IMR-90 (cell line): ENCODE measurements around the gene MELTF. TPM values are rescaled to one million over a fixed set of nuclear protein-coding genes. Genes with fewer than 3 reads are reported as not detected.

Experiments used
- ATAC-seq: fragments of 200-7000 bp; cut with Tn5 transposase; 2 replicates; pipeline ENCODE4 v1.9.1; 2020; ENCODE audit warnings: low read depth, mild to moderate bottlenecking, moderate library complexity
- BruUV-seq: library from RNA; stranded (reverse); fragments of 400-500 nt; replicated peaks from 2 replicates; lab custom pipeline; 2021; lab: Mats Ljungman, UMichigan
- CTCF ChIA-PET: fragments of 300-600 bp; formaldehyde crosslinking; extraction: SDS; loops from one replicate; lab custom pipeline; 2021; ENCODE audit warnings: antibody characterized with exemption; lab: Yijun Ruan, JAX
- POLR2A ChIA-PET: fragments of 300-600 bp; sonication (Branson Sonifier 250); formaldehyde crosslinking; loops from one replicate; lab custom pipeline; 2022; ENCODE audit warnings: antibody characterized with exemption; ENCODE audit not compliant: unreplicated experiment; lab: Charles Lee
- DNase-seq: peaks from one replicate; pipeline ENCODE4 v3.0.0; 2013
- H2AFZ ChIP-seq: replicated peaks from 2 replicates; pipeline ENCODE3; 2013; ENCODE audit warnings: low read length, mild to moderate bottlenecking; ENCODE audit not compliant: poor library complexity
- H2AK5ac ChIP-seq: 2 replicates; pipeline ENCODE4 v1.6.1; 2013; ENCODE audit warnings: low read depth, low read length, inconsistent platforms
- H2AK9ac ChIP-seq: replicated peaks from 2 replicates; pipeline ENCODE3; 2013; ENCODE audit warnings: mild to moderate bottlenecking, low read depth, low read length, moderate library complexity; ENCODE audit not compliant: poor library complexity
- H2BK120ac ChIP-seq: 2 replicates; pipeline ENCODE4 v1.6.1; 2013; ENCODE audit warnings: low read depth, low read length, inconsistent platforms
- H2BK15ac ChIP-seq: 3 replicates; pipeline ENCODE4 v1.6.1; 2013; ENCODE audit warnings: low read depth, low read length, inconsistent platforms
- H2BK20ac ChIP-seq: 2 replicates; pipeline ENCODE4 v1.6.1; 2013; ENCODE audit warnings: low read depth, mild to moderate bottlenecking, inconsistent platforms, low read length, moderate library complexity
- H2BK5ac ChIP-seq: 2 replicates; pipeline ENCODE4 v1.6.1; 2013; ENCODE audit warnings: mild to moderate bottlenecking, low read depth, low read length, inconsistent platforms; ENCODE audit not compliant: poor library complexity, severe bottlenecking
- H3K14ac ChIP-seq: replicated peaks from 2 replicates; pipeline ENCODE4 v1.6.1; 2013; ENCODE audit warnings: low read depth, low read length, inconsistent platforms
- H3K18ac ChIP-seq: 2 replicates; pipeline ENCODE4 v1.6.1; 2013; ENCODE audit warnings: low read depth, low read length, control low read depth
- H3K23ac ChIP-seq: 2 replicates; pipeline ENCODE4 v1.6.1; 2013; ENCODE audit warnings: low read depth, low read length, inconsistent platforms
- H3K27ac ChIP-seq: 2 replicates; pipeline ENCODE4 v1.5.1; 2013; ENCODE audit warnings: mild to moderate bottlenecking, control low read depth, low read length; ENCODE audit not compliant: insufficient read depth
- H3K27me3 ChIP-seq: 2 replicates; pipeline ENCODE4 v1.6.1; 2013; ENCODE audit warnings: low read length; ENCODE audit not compliant: control insufficient read depth, insufficient read depth
- H3K36me3 ChIP-seq: 2 replicates; pipeline ENCODE4 v1.6.1; 2013; ENCODE audit warnings: low read length, mixed read lengths; ENCODE audit not compliant: control insufficient read depth, insufficient read depth
- H3K4ac ChIP-seq: 2 replicates; pipeline ENCODE4 v1.6.1; 2013; ENCODE audit warnings: low read depth, low read length, inconsistent platforms
- H3K4me1 ChIP-seq: 2 replicates; pipeline ENCODE4 v1.6.1; 2013; ENCODE audit warnings: low read length, mixed read lengths; ENCODE audit not compliant: control insufficient read depth, insufficient read depth
- H3K4me2 ChIP-seq: 2 replicates; pipeline ENCODE4 v1.6.1; 2013; ENCODE audit warnings: low read depth, mild to moderate bottlenecking, control low read depth, low read length, moderate library complexity
- H3K4me3 ChIP-seq: 2 replicates; pipeline ENCODE4 v1.5.1; 2013; ENCODE audit warnings: low read depth, mild to moderate bottlenecking, control low read depth, low read length, moderate library complexity; ENCODE audit not compliant: insufficient read depth
- H3K56ac ChIP-seq: 2 replicates; pipeline ENCODE4 v1.6.1; 2013; ENCODE audit warnings: low read length, inconsistent platforms; ENCODE audit not compliant: insufficient read depth; ENCODE audit errors: extremely low read depth
- H3K79me1 ChIP-seq, 2 experiments: 2 replicates each; pipeline ENCODE4 v1.6.1; 2013; ENCODE audit warnings: low read length in 2 of 2, inconsistent platforms in 1 of 2, low read depth in 1 of 2
- H3K9ac ChIP-seq: 2 replicates; pipeline ENCODE4 v1.6.1; 2013; ENCODE audit warnings: low read depth, low read length, control low read depth
- H3K9me1 ChIP-seq: 2 replicates; pipeline ENCODE4 v1.6.1; 2013; ENCODE audit warnings: low read length, inconsistent platforms; ENCODE audit not compliant: insufficient read depth
- H3K9me3 ChIP-seq: 2 replicates; pipeline ENCODE4 v1.6.1; 2013; ENCODE audit warnings: low read length; ENCODE audit not compliant: control insufficient read depth, insufficient read depth
- H4K20me1 ChIP-seq: 2 replicates; pipeline ENCODE4 v1.6.1; 2013; ENCODE audit warnings: low read length, inconsistent platforms; ENCODE audit not compliant: insufficient read depth
- H4K5ac ChIP-seq: 2 replicates; pipeline ENCODE4 v1.6.1; 2013; ENCODE audit warnings: mild to moderate bottlenecking, low read depth, low read length, control low read depth
- H4K8ac ChIP-seq, 2 experiments: 2 replicates each; pipeline ENCODE4 v1.6.1; 2013; ENCODE audit warnings: low read depth in 2 of 2, low read length in 2 of 2, control low read depth in 1 of 2, inconsistent platforms in 1 of 2
- H4K91ac ChIP-seq: 2 replicates; pipeline ENCODE4 v1.6.1; 2013; ENCODE audit warnings: low read depth, low read length, inconsistent platforms; ENCODE audit not compliant: insufficient read depth
- BHLHE40 ChIP-seq: fragments of 150-350 bp; IDR thresholded peaks from 2 replicates; pipeline ENCODE4 v1.6.1; 2016; ENCODE audit warnings: mild to moderate bottlenecking, low read depth, low read length
- CEBPB ChIP-seq: IDR thresholded peaks from 2 replicates; pipeline ENCODE4 v1.6.1; 2012; ENCODE audit warnings: low read depth, low read length, improper control_type of control experiment
- MAZ ChIP-seq: IDR thresholded peaks from 2 replicates; pipeline ENCODE4 v1.6.1; 2012; ENCODE audit warnings: low read depth, mild to moderate bottlenecking, low read length, improper control_type of control experiment, moderate library complexity, borderline replicate concordance
- NFE2L2 ChIP-seq: fragments of 150-350 bp; IDR thresholded peaks from 2 replicates; pipeline ENCODE4 v1.6.1; 2016; ENCODE audit warnings: low read depth, mild to moderate bottlenecking, low read length
- RFX5 ChIP-seq: IDR thresholded peaks from 2 replicates; pipeline ENCODE4 v1.8.0; 2012; ENCODE audit warnings: low read depth, mild to moderate bottlenecking, low read length, moderate library complexity
- SMC3 ChIP-seq: fragments of 150-350 bp; IDR thresholded peaks from 2 replicates; pipeline ENCODE4 v1.6.1; 2016; ENCODE audit warnings: low read depth, mild to moderate bottlenecking, antibody characterized with exemption, low read length, moderate library complexity
- WGBS, 2 experiments: methylation state at CpG; one replicate each; pipeline versions ENCODE4 v1.1.5 to v1.1.7; 2013; ENCODE audit warnings: missing lambda C conversion rate in 2 of 2; ENCODE audit not compliant: insufficient read length in 1 of 2; ENCODE audit errors: extremely low coverage in 2 of 2; 5-methylcytosine and 5-hydroxymethylcytosine counted together
- dilution Hi-C: fragments of 300-500 bp; cut with HindIII; formaldehyde crosslinking; loops from one replicate; pipeline ENCODE4 v1.14.3; 2018; ENCODE audit warnings: low sequenced_read_pairs; ENCODE audit not compliant: unreplicated experiment
- in situ Hi-C: fragments of 300-500 bp; cut with MboI; formaldehyde crosslinking; loops from 3 replicates; pipeline ENCODE4 v1.14.3; 2019; ENCODE audit warnings: low sequenced_read_pairs, inconsistent platforms, mixed read lengths
- intact Hi-C: fragments of 100-400 bp; cut with micrococcal nuclease; formaldehyde crosslinking; loops from 2 replicates; pipeline ENCODE4 v1.10.0; 2022
- polyA plus RNA-seq, 3 experiments: library from polyadenylated mRNA; depleted of rRNA; stranded (reverse); fragments of >200 nt; gene quantifications; 2 replicates each; pipeline ENCODE4 v1.2.3, GENCODE V29; 2012; ENCODE audit warnings: low replicate concordance in 1 of 3
- total RNA-seq: library from RNA; depleted of rRNA; stranded (reverse); fragments of >200 nt; gene quantifications from 2 replicates; pipeline ENCODE4 v1.2.3, GENCODE V29; 2012
- TF ChIP-seq, protein P1 (sequence below): conservative IDR thresholded peaks from 2 replicates; pipeline ENCODE4 v1.5.1; 2012; ENCODE audit warnings: mild to moderate bottlenecking, low read depth, low read length, improper control_type of control experiment

The MELTF gene
- total and polyA plus RNA-seq, 2 of the 4 experiments (the other 2 are of a cell fraction): 0.18 to 0.50 TPM

DNA sequence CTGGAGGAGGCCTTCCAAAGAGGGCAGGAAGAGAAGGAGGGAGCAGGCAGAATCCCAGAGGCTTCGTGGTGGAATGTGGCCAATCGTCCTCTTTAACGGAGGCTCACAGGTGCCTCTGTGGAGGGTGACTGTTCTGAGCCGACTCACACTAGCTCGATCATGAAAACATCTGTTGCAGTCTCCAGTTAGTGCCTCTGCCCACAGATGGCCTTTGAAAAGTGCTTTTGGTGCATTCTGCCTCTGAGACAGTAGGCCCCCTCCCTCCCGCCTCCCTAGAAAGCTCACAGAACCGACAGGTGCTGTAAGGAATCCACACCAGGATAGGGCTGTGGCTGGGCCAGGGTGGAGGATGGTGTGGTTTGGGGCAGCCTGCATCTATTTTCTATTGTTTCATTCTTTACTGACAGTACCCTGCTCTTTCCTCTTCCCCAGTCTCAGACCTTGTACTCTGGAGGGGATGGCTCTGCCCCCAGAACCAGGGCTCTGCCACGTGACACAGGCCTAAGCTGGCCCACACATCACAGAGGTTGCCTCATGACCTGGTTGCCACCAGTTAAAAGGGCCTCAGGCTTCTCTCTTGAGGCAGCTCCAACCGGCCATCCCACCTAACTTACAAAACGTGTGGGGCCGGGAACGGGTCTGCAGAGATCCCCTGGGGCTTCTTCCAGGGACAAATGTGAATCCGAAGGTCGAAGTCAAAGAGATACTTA lies 33.8 kb downstream of the MELTF start:
- CTCF ChIA-PET: no interaction called here
- Histone ChIP-seq H3K27me3 (peaks cover 6% of the 10 kb centered on the region), H3K14ac (no peak overlapping the region), H3K56ac (no peak overlapping the region), H4K20me1 (no peaks in the 10 kb centered on the region), H3K18ac (no peak overlapping the region), H3K27ac (no peak overlapping the region), H2BK15ac (no peak overlapping the region), H2BK20ac (no peak overlapping the region), H3K79me1 (no peaks in the 10 kb centered on the region), H3K9me1 (no peaks in the 10 kb centered on the region), H4K8ac (no peak overlapping the region), H3K4me2 (no peak overlapping the region), H3K36me3 (no peaks in the 10 kb centered on the region), H2AK5ac (no peak overlapping the region), H2AK9ac (no peak overlapping the region), H3K4me3 (no peak overlapping the region), H4K91ac (no peak overlapping the region), H3K9ac (no peak overlapping the region), H2BK120ac (no peak overlapping the region), H3K4me1 (no peaks in the 10 kb centered on the region), H4K5ac (no peak overlapping the region), H3K9me3 (no peaks in the 10 kb centered on the region), H3K4ac (no peak overlapping the region), H2BK5ac (no peak overlapping the region), H2AFZ (no peak overlapping the region), H3K23ac (no peak overlapping the region)
- BruUV-seq: no TSS peak
- dilution Hi-C loops: no loop called here
- WGBS, 2 experiments: 72% methylated on average over 6 of the region's 14 CpGs; no CpG with 5 or more reads in 1 of the 2 experiments
- peak; percentile 7 for DNase-seq
- intact Hi-C loops: no loop called here
- TF ChIP-seq NFE2L2: no peak
- TF ChIP-seq BHLHE40: no peak
- TF ChIP-seq RFX5: no peak
- TF ChIP-seq MAZ: no peak
- no peak for TF ChIP-seq CEBPB
- TF ChIP-seq SMC3: no peak
- TF ChIP-seq, protein P1, sequence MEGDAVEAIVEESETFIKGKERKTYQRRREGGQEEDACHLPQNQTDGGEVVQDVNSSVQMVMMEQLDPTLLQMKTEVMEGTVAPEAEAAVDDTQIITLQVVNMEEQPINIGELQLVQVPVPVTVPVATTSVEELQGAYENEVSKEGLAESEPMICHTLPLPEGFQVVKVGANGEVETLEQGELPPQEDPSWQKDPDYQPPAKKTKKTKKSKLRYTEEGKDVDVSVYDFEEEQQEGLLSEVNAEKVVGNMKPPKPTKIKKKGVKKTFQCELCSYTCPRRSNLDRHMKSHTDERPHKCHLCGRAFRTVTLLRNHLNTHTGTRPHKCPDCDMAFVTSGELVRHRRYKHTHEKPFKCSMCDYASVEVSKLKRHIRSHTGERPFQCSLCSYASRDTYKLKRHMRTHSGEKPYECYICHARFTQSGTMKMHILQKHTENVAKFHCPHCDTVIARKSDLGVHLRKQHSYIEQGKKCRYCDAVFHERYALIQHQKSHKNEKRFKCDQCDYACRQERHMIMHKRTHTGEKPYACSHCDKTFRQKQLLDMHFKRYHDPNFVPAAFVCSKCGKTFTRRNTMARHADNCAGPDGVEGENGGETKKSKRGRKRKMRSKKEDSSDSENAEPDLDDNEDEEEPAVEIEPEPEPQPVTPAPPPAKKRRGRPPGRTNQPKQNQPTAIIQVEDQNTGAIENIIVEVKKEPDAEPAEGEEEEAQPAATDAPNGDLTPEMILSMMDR: no peak
- no peak for ATAC-seq
- POLR2A ChIA-PET: no interaction called here
- in situ Hi-C loops: no loop called here
